Gastroesophageal sphincter (tissue), 3 donors: ENCODE data around the gene ASB16.

Experiments
- CTCF ChIP-seq, 4 experiments: fragments of 200-600 bp in 2 of 4; fragments of 450-650 bp in 2 of 4; sonication (generic) in 1 of 4; IDR thresholded peaks; one replicate each; pipeline ENCODE4 v1.5.1; 2017 to 2019; ENCODE audit warnings: antibody characterized with exemption in 4 of 4, mild to moderate bottlenecking in 2 of 4, moderate library complexity in 2 of 4
- EP300 ChIP-seq: sonication (generic); formaldehyde crosslinking; IDR thresholded peaks from one replicate; pipeline ENCODE4 v1.6.1; 2017; ENCODE audit warnings: antibody characterized with exemption, mild to moderate bottlenecking
- POLR2A ChIP-seq, 2 donors: fragments of 450-650 bp; IDR thresholded peaks; one replicate each; pipeline ENCODE4 v1.6.1; 2017; ENCODE audit warnings: antibody characterized with exemption in 2 of 2, mild to moderate bottlenecking in 2 of 2, moderate library complexity in 1 of 2
- POLR2AphosphoS5 ChIP-seq: sonication (generic); formaldehyde crosslinking; IDR thresholded peaks from one replicate; pipeline ENCODE4 v1.6.1; 2017; ENCODE audit warnings: antibody characterized with exemption

GRCh38 chr17:44121997-44122815, 48.3 kb upstream of the ASB16 start:
- TF ChIP-seq CTCF (IDR thresholded peaks at IDR 0.05) (no peak), POLR2A (IDR thresholded peaks at IDR 0.05) (no peak), EP300 (no peak), POLR2AphosphoS5 (no peak)
